ENCODE results near the gene VSX2. TPM values are rescaled to one million over a fixed set of nuclear protein-coding genes. Genes with fewer than 3 reads are reported as not detected.

The VSX2 gene
- polyA plus RNA-seq, 1 donor (not counting 4 experiments of a cell fraction or from before 2014, with no cell fraction given): not detected

DNA sequence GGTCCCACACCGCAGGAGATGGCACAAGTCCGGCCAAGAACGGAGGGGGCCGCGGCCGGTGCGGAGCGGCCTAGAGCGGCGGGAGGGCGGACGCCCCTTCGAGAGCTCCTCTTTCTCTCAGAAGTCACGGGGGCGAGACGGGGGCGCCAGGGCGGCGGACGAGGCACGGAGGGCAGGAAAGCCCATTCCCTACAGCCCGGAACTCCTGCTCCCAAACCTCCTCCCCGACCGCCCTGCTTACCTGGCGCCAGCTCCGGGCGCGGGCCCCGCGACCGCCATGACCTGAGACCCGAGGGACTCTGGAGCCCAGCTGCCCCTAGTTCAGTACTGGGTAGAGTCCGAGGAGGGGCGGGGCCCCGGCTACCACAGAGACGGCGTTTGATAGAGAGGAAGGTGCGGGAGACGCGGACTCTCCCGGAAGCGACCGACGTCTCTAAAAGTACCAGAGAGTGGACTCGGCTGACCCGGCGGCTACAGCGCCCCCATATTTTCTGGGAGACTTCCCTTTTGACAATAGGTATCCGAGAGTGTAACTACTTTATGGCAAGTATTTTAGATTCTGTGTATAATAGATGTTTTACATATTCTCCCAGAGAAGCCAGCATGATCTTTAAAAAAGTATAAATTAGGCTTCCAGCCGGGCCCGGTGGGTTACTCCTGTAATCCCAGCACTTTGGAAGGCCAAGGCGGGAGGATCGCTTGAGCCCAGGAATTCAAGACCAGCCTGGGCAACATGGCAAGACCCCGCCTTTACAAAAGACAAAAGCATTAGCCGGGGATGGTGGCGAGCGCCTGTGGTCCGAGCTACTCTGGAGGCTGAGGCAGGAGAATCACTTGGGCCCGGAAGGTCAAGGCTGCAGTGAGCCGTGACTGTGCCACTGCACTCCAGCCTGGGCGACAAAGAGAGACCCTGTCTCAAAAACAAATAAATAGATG, 63.7 kb downstream of the VSX2 start, which contains the start of gene ABCD4:
TSS of gene ABCD4 (minus strand) at position 301 of the 936 bp plus-strand sequence. CDS start at position 279, 22 bp downstream.
- H2AFZ ChIP-seq (ENCODE audit: control insufficient read depth, low read length): peak within 1 kb of the TSS; percentile 92
- H3K4me2 ChIP-seq (ENCODE audit: control insufficient read depth, extremely low read depth, insufficient read depth, low read depth, low read length): peak within 1 kb of the TSS; percentile 97
- no peaks in the 10 kb centered on the region for H3K27me3 ChIP-seq (ENCODE audit: control insufficient read depth, extremely low read depth, insufficient read depth, low read length)
- DNase-seq (ENCODE audit: low read depth, low spot score) (peak; percentile 53), FAIRE-seq (no peak)
- peaks cover 8% of the 10 kb centered on the region for H3K4me1 ChIP-seq (ENCODE audit: control insufficient read depth, extremely low read depth, insufficient read depth, low read length)
- no peaks in the 10 kb centered on the region for H4K20me1 ChIP-seq (ENCODE audit: control insufficient read depth, extremely low read depth, insufficient read depth, low read length)
- no peaks in the 10 kb centered on the region for H3K9me1 ChIP-seq (ENCODE audit: control insufficient read depth, extremely low read depth, insufficient read depth, low read length)
- H3K27ac ChIP-seq (ENCODE audit: control insufficient read depth, insufficient read depth, low read length): peak within 1 kb of the TSS; percentile 50
- TF ChIP-seq EZH2 (IDR thresholded peaks at IDR 0.05; ENCODE audit: low read length): no peak
- TF ChIP-seq, protein P1, sequence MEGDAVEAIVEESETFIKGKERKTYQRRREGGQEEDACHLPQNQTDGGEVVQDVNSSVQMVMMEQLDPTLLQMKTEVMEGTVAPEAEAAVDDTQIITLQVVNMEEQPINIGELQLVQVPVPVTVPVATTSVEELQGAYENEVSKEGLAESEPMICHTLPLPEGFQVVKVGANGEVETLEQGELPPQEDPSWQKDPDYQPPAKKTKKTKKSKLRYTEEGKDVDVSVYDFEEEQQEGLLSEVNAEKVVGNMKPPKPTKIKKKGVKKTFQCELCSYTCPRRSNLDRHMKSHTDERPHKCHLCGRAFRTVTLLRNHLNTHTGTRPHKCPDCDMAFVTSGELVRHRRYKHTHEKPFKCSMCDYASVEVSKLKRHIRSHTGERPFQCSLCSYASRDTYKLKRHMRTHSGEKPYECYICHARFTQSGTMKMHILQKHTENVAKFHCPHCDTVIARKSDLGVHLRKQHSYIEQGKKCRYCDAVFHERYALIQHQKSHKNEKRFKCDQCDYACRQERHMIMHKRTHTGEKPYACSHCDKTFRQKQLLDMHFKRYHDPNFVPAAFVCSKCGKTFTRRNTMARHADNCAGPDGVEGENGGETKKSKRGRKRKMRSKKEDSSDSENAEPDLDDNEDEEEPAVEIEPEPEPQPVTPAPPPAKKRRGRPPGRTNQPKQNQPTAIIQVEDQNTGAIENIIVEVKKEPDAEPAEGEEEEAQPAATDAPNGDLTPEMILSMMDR (optimal IDR thresholded peaks at IDR 0.05 in 1 of 3, IDR thresholded peaks at IDR 0.05 in 1 of 3, conservative IDR thresholded peaks at IDR 0.05 in 1 of 3; ENCODE audit: extremely low read depth in 1 of 3, insufficient read depth in 2 of 3, low read length in 3 of 3): peak; percentile 38 to 69 (median 61)
- peaks cover 3% of the 10 kb centered on the region in 2 experiments for H3K36me3 ChIP-seq (ENCODE audit: control insufficient read depth in 2 of 2, extremely low read depth in 1 of 2, insufficient read depth in 2 of 2, low read length in 2 of 2)
- H3K9me3 ChIP-seq (ENCODE audit: control insufficient read depth, low read depth, low read length): no peaks in the 10 kb centered on the region
- dilution Hi-C loops (cut with MboI; ENCODE audit: extremely low pct_ligation_motif_present, low sequenced_read_pairs): no loop called here
- H3K79me2 ChIP-seq (ENCODE audit: control insufficient read depth, insufficient read depth, low read length): peaks cover 16% of the 10 kb centered on the region
- H3K9ac ChIP-seq (ENCODE audit: control insufficient read depth, extremely low read depth, insufficient read depth, low read length): peak within 1 kb of the TSS; percentile 80
- H3K4me3 ChIP-seq (ENCODE audit: control insufficient read depth in 2 of 3, extremely low read depth in 1 of 3, insufficient read depth in 2 of 3, low read depth in 1 of 3, low read length in 3 of 3): peak within 1 kb of the TSS; percentile 88 to 99 (median 95)

DNA sequence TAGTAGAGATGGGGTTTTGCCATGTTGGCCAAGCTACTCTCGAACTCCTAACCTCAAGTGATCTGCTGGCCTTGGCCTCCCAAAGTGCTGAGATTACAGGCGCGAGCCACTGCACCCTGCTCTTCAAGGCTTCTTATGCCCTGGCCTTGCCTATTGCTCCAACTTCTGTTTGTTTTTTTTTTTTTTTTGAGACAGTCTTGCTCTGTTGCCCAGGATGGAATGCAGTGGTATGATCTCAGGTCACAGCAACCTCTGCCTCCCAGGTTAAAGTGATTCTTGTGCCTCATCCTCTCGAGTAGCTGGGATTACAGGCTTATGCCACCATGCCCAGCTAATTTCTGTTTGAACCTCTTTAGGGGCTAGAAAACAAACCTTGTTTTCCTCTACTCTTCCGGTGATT, 69.4 kb downstream of the VSX2 start:
- dilution Hi-C loops (cut with MboI; ENCODE audit: extremely low pct_ligation_motif_present, low sequenced_read_pairs): no loop called here
- no peak for FAIRE-seq
- TF ChIP-seq, protein P1 (optimal IDR thresholded peaks at IDR 0.05 in 1 of 3, IDR thresholded peaks at IDR 0.05 in 1 of 3, conservative IDR thresholded peaks at IDR 0.05 in 1 of 3; ENCODE audit: extremely low read depth in 1 of 3, insufficient read depth in 2 of 3, low read length in 3 of 3): no peak
- no peak for TF ChIP-seq EZH2 (IDR thresholded peaks at IDR 0.05; ENCODE audit: low read length)

More for the DNA sequence above, 69.4 kb downstream of the VSX2 start:
- Histone ChIP-seq H3K9me3 (ENCODE audit: control insufficient read depth, low read depth, low read length) (no peaks in the 10 kb centered on the region), H3K9me1 (ENCODE audit: control insufficient read depth, extremely low read depth, insufficient read depth, low read length) (no peaks in the 10 kb centered on the region), H2AFZ (ENCODE audit: control insufficient read depth, low read length) (no peak overlapping the region), H3K4me2 (ENCODE audit: control insufficient read depth, extremely low read depth, insufficient read depth, low read depth, low read length) (no peak overlapping the region), H3K36me3 (ENCODE audit: control insufficient read depth in 2 of 2, extremely low read depth in 1 of 2, insufficient read depth in 2 of 2, low read length in 2 of 2) (no peaks in the 10 kb centered on the region), H3K79me2 (ENCODE audit: control insufficient read depth, insufficient read depth, low read length) (no peaks in the 10 kb centered on the region), H3K27me3 (ENCODE audit: control insufficient read depth, extremely low read depth, insufficient read depth, low read length) (no peaks in the 10 kb centered on the region), H3K4me3 (ENCODE audit: control insufficient read depth in 2 of 3, extremely low read depth in 1 of 3, insufficient read depth in 2 of 3, low read depth in 1 of 3, low read length in 3 of 3) (no peak overlapping the region), H3K9ac (ENCODE audit: control insufficient read depth, extremely low read depth, insufficient read depth, low read length) (no peak overlapping the region), H4K20me1 (ENCODE audit: control insufficient read depth, extremely low read depth, insufficient read depth, low read length) (no peaks in the 10 kb centered on the region), H3K27ac (ENCODE audit: control insufficient read depth, insufficient read depth, low read length) (no peak overlapping the region), H3K4me1 (ENCODE audit: control insufficient read depth, extremely low read depth, insufficient read depth, low read length) (no peaks in the 10 kb centered on the region)
- DNase-seq (ENCODE audit: low read depth, low spot score): no peak

Data from keratinocyte (primary cell).